GM12873 (cell line): ENCODE measurements around the gene PRKCQ.

ENCODE experiments used
- TF ChIP-seq, protein P1 (sequence below): IDR thresholded peaks from 2 replicates; pipeline ENCODE4 v1.5.1; 2012; ENCODE audit warnings: low read depth, mild to moderate bottlenecking, moderate library complexity, low read length, control low read depth; ENCODE audit not compliant: insufficient read depth; ENCODE audit errors: missing control alignments

PRKCQ gene

DNA sequence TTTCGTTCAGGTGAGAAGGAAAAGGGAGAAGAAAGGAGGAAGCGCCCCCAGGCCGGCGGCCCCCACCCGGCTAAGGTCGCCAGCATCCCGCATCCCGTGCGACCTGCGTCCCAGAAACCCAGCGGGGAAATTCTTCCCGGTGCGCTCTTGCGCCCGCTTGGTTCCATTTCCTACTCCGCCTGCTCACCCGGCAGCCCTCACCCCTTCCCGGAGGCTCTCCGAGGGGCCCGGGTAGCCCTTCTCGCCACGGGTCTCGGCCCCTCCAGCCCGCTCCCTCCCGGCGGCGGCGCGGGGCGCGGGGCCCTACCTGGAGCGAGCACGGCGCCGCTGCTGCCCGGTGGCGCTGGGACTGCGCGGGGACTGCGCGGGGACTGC, at the start of gene PRKCQ:
Gene PRKCQ (minus strand): TSS at position 373 of the 375 bp plus-strand sequence. CDS start 65,141 bp downstream, outside the sequence.
- TF ChIP-seq, protein P1, sequence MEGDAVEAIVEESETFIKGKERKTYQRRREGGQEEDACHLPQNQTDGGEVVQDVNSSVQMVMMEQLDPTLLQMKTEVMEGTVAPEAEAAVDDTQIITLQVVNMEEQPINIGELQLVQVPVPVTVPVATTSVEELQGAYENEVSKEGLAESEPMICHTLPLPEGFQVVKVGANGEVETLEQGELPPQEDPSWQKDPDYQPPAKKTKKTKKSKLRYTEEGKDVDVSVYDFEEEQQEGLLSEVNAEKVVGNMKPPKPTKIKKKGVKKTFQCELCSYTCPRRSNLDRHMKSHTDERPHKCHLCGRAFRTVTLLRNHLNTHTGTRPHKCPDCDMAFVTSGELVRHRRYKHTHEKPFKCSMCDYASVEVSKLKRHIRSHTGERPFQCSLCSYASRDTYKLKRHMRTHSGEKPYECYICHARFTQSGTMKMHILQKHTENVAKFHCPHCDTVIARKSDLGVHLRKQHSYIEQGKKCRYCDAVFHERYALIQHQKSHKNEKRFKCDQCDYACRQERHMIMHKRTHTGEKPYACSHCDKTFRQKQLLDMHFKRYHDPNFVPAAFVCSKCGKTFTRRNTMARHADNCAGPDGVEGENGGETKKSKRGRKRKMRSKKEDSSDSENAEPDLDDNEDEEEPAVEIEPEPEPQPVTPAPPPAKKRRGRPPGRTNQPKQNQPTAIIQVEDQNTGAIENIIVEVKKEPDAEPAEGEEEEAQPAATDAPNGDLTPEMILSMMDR, result no peak

GRCh38 chr10:6625428-6625827, 45.4 kb upstream of the PRKCQ start:
- TF ChIP-seq, protein P1, result no peak

- TF ChIP-seq, protein P1, result no peak
These were observed 44.3 kb upstream of the PRKCQ start for GRCh38 chr10:6624392-6624791.

DNA sequence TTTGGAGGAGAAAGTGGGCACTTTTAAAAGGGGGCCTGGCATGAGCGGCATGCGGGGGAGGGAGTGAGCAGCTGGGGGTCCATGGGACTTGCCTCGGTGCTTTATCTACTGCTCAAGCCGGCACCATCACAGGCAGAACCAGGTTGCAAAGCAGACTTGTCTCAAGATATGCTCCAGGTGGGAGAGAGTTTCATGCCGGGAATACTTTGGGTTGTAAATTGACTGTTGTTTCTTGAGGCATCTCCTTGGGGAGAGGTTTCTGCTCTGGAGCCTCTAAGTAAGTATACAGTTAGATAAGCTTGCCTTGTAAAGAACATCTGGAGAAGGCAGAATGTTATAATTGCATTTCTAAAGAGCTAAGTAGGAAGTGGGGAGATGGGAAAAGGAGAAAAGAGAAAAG, 42.8 kb upstream of the PRKCQ start:
- TF ChIP-seq, protein P1, result no peak

DNA sequence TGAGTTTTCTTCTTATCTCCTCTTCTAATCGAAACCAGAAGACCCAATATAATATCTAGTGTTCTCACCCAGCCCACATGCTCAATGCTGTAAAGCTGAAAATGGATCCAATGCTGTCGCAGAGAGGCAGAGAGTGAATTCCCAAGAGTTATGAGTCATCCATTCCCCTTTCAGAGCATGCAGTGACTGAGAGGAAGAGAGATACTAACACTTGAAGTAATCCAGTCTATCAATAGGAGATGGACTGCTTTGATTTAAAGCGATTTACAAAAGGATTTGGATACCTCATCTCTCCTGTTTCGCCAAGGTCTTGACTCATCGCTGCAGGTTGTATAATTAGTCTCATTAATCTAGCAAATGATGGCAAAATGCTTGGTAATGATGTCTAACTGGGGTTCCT, 41.5 kb upstream of the PRKCQ start:
- TF ChIP-seq, protein P1, result no peak

DNA sequence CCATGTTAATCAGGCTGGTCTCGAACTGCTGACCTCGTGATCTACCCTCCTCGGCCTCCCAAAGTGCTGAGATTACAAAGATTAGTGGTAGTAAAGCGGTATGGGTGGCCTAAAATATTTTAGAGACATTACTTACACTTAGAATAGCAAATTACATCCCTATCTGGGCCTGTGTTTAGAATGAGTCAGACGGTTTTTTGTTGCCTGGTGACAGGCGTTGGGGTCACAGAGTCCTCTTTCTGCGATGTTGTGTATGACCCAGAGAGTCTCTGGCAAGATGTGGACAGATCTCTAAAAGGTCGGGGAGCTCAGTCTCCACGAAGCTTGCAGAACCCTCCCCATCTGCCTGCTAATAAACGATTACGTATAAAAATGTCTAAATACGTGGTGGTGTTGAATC, 39.6 kb upstream of the PRKCQ start:
- TF ChIP-seq, protein P1, result no peak

- TF ChIP-seq, protein P1, result no peak
These were observed 38.3 kb upstream of the PRKCQ start for GRCh38 chr10:6618340-6618739.
